K562 (cell line): Measurements from ENCODE around the gene RTL1. TPM values are rescaled to one million over a fixed set of nuclear protein-coding genes. Genes with fewer than 3 reads are reported as not detected.

Source experiments
- ATAC-seq: fragments of 200-7000 bp; cut with Tn5 transposase; 3 replicates; pipeline ENCODE4 v1.9.1; 2020; ENCODE audit warnings: moderate library complexity
- Bru-seq: library from RNA; stranded (reverse); fragments of 400-500 nt; gene quantifications from one replicate; lab custom pipeline; 2021; lab: Mats Ljungman, UMichigan
- BruChase-seq, 2 experiments: library from RNA; stranded (reverse); fragments of 400-500 nt; gene quantifications; one replicate each; lab custom pipeline; 2021; lab: Mats Ljungman, UMichigan
- BruUV-seq: library from RNA; stranded (reverse); fragments of 400-500 nt; replicated peaks from 2 replicates; lab custom pipeline; 2021; lab: Mats Ljungman, UMichigan
- CTCF ChIA-PET: fragments of 300-600 bp; formaldehyde crosslinking; extraction: SDS; loops from one replicate; lab custom pipeline; 2021; ENCODE audit warnings: low intra/inter-chr PET ratio; lab: Yijun Ruan, JAX
- POLR2A ChIA-PET: fragments of 300-600, 350-650 bp; sonication (Branson Sonifier 250); formaldehyde crosslinking; extraction: SDS; loops from one replicate; lab custom pipeline; 2021; ENCODE audit warnings: antibody characterized with exemption, inconsistent platforms; lab: Yijun Ruan, JAX
- DNase-seq, 4 experiments: peaks; one replicate each; pipeline versions ENCODE4 v3.0.0 to v3.0.0-alpha.2; 2011 to 2018; ENCODE audit warnings: low spot score in 3 of 4, mixed read lengths in 3 of 4; ENCODE audit errors: extremely low read depth in 1 of 4
- FAIRE-seq: peaks from 2 replicates; lab custom pipeline; 2011; peaks lifted over from hg19 to GRCh38; lab: Jason Lieb, UNC
- H2AFZ ChIP-seq: 2 replicates; pipeline ENCODE4 v1.6.0; 2011; ENCODE audit warnings: low read depth, low read length, control low read depth, inconsistent platforms
- H3K27ac ChIP-seq: fragments of 200-600 bp; 3 replicates; pipeline ENCODE4 v1.8.0; 2011; ENCODE audit warnings: low read depth, mild to moderate bottlenecking, control low read depth, inconsistent platforms, low read length, moderate library complexity, mixed read lengths; ENCODE audit errors: extremely low read depth
- H3K27me3 ChIP-seq, 2 experiments: fragments of 300-600 bp in 1 of 2; 2 replicates in 1 of 2; 3 replicates in 1 of 2; pipeline versions ENCODE4 v1.6.0 to v1.8.0; 2011; ENCODE audit warnings: inconsistent platforms in 2 of 2, low read length in 2 of 2, mild to moderate bottlenecking in 1 of 2, mixed read lengths in 1 of 2, moderate library complexity in 1 of 2; ENCODE audit not compliant: control insufficient read depth in 2 of 2, insufficient read depth in 2 of 2
- H3K36me3 ChIP-seq: fragments of 300-600 bp; 3 replicates; pipeline ENCODE4 v1.8.0; 2011; ENCODE audit warnings: mild to moderate bottlenecking, low read length, inconsistent platforms; ENCODE audit not compliant: control insufficient read depth, insufficient read depth
- H3K4me1 ChIP-seq, 2 experiments: fragments of 200-600 bp in 1 of 2; replicated peaks in 1 of 2; 2 replicates in 1 of 2; 3 replicates in 1 of 2; pipeline versions ENCODE4 v1.5.1 to v1.8.0; 2011; ENCODE audit warnings: inconsistent platforms in 2 of 2, low read length in 2 of 2, mild to moderate bottlenecking in 1 of 2, mixed read lengths in 1 of 2, moderate library complexity in 1 of 2; ENCODE audit not compliant: control insufficient read depth in 2 of 2, insufficient read depth in 2 of 2
- H3K4me2 ChIP-seq: 2 replicates; pipeline ENCODE4 v1.6.1; 2011; ENCODE audit warnings: low read length, control low read depth, inconsistent platforms, mixed read lengths; ENCODE audit not compliant: insufficient read depth
- H3K4me3 ChIP-seq: fragments of 200-600 bp; sonication (generic), shearing (Covaris generic); 2 replicates; pipeline ENCODE4 v1.5.1; 2016; ENCODE audit warnings: control low read depth, inconsistent platforms
- H3K79me2 ChIP-seq: fragments of 200-600 bp; 3 replicates; pipeline ENCODE4 v1.8.0; 2011; ENCODE audit warnings: low read length, inconsistent platforms; ENCODE audit not compliant: control insufficient read depth, insufficient read depth
- H3K9ac ChIP-seq, 2 experiments: 2 replicates each; pipeline versions ENCODE4 v1.6.0 to v1.6.1; 2011; ENCODE audit warnings: low read depth in 2 of 2, low read length in 2 of 2, control low read depth in 1 of 2, inconsistent platforms in 1 of 2, mild to moderate bottlenecking in 1 of 2, mixed read lengths in 1 of 2; ENCODE audit not compliant: insufficient read depth in 1 of 2
- H3K9me1 ChIP-seq: one replicate; pipeline ENCODE4 v1.6.0; 2011; ENCODE audit warnings: inconsistent platforms, mild to moderate bottlenecking, low read length, moderate library complexity; ENCODE audit not compliant: control insufficient read depth, insufficient read depth
- H3K9me3 ChIP-seq: replicated peaks from 2 replicates; pipeline ENCODE4 v1.5.1; 2011; ENCODE audit warnings: low read depth, low read length, inconsistent platforms; ENCODE audit not compliant: control insufficient read depth, insufficient read depth
- H4K20me1 ChIP-seq: replicated peaks from 2 replicates; pipeline ENCODE4 v1.6.1; 2011; ENCODE audit warnings: low read length, inconsistent platforms, mixed read lengths; ENCODE audit not compliant: control insufficient read depth, insufficient read depth
- CBX8 ChIP-seq: fragments of 200-600 bp; sonication (generic); IDR thresholded peaks from 2 replicates; pipeline ENCODE4 v1.6.1; 2012; ENCODE audit warnings: borderline replicate concordance, mixed run types, low read depth, mild to moderate bottlenecking, moderate library complexity, mixed read lengths, low read length, control low read depth, inconsistent platforms; ENCODE audit not compliant: poor library complexity, severe bottlenecking; ENCODE audit errors: extremely low read depth
- CHD2 ChIP-seq: IDR thresholded peaks from 2 replicates; pipeline ENCODE4 v1.6.1; 2011; ENCODE audit warnings: low read depth, low read length
- CREB1 ChIP-seq, 2 experiments: sonication (generic) in 1 of 2; formaldehyde crosslinking in 1 of 2; IDR thresholded peaks; 2 replicates each; pipeline versions ENCODE4 v1.6.1 to v1.8.0; 2012 to 2022; ENCODE audit warnings: inconsistent platforms in 1 of 2, mild to moderate bottlenecking in 1 of 2, missing genetic modification reagents in 1 of 2, moderate library complexity in 1 of 2
- ETS1 ChIP-seq: conservative IDR thresholded peaks from 2 replicates; pipeline ENCODE4 v1.6.1; 2011; ENCODE audit warnings: low read depth, mild to moderate bottlenecking, low read length; ENCODE audit not compliant: control insufficient read depth
- ILK ChIP-seq: fragments of 450-650 bp; IDR thresholded peaks from 2 replicates; pipeline ENCODE4 v1.6.1; 2016; ENCODE audit warnings: missing genetic modification characterization, low read depth, mild to moderate bottlenecking, missing compliant biosample characterization, moderate library complexity, borderline replicate concordance
- KLF13 ChIP-seq: fragments of 450-650 bp; IDR thresholded peaks from 2 replicates; pipeline ENCODE4 v1.6.1; 2016; ENCODE audit warnings: missing genetic modification characterization, low read depth, mild to moderate bottlenecking, missing compliant biosample characterization, moderate library complexity, borderline replicate concordance
- MEF2D ChIP-seq: conservative IDR thresholded peaks from 2 replicates; pipeline ENCODE4 v1.6.1; 2016; ENCODE audit warnings: low read depth, missing genetic modification characterization, missing compliant biosample characterization
- NFXL1 ChIP-seq: fragments of 450-650 bp; formaldehyde crosslinking; IDR thresholded peaks from 2 replicates; pipeline ENCODE4 v1.4.0; 2021; ENCODE audit warnings: mild to moderate bottlenecking
- RBFOX2 ChIP-seq: fragments of 200-400 bp; formaldehyde crosslinking; IDR thresholded peaks from 2 replicates; pipeline ENCODE4 v1.6.1; 2017; ENCODE audit warnings: low read depth, mild to moderate bottlenecking, low read length, moderate library complexity
- SMARCC2 ChIP-seq: fragments of 450-650 bp; IDR thresholded peaks from 2 replicates; pipeline ENCODE4 v1.6.1; 2017; ENCODE audit warnings: antibody characterized with exemption, moderate library complexity, mild to moderate bottlenecking, low read depth
- TGIF2 ChIP-seq: sonication (generic); formaldehyde crosslinking; IDR thresholded peaks from 2 replicates; pipeline ENCODE4 v1.8.1; 2022; ENCODE audit warnings: mild to moderate bottlenecking, missing genetic modification reagents, moderate library complexity
- ZNF140 ChIP-seq: fragments of 250-450 bp; sonication (Bioruptor Pico); IDR thresholded peaks from 2 replicates; pipeline ENCODE4 v1.8.0; 2021; ENCODE audit warnings: moderate library complexity, mild to moderate bottlenecking, inconsistent platforms
- ZNF584 ChIP-seq: fragments of 200-800 bp; sonication (Bioruptor generic); IDR thresholded peaks from 2 replicates; pipeline ENCODE4 v1.6.1; 2016; ENCODE audit warnings: low read depth, mild to moderate bottlenecking, missing genetic modification characterization, missing compliant biosample characterization
- WGBS: fragments of 100-300 bp; shearing (Covaris generic); methylation state at CpG from one replicate; pipeline ENCODE4 v1.1.6; 2016; ENCODE audit warnings: low coverage, mixed read lengths; ENCODE audit not compliant: insufficient coverage; ENCODE audit errors: missing lambda C conversion rate; 5-methylcytosine and 5-hydroxymethylcytosine counted together
- in situ Hi-C: fragments of 300-500 bp; cut with MboI; formaldehyde crosslinking; loops from 4 replicates; pipeline ENCODE4 v1.15.0; 2018; ENCODE audit warnings: inconsistent platforms, mixed read lengths
- intact Hi-C: fragments of 100-400 bp; cut with micrococcal nuclease; formaldehyde crosslinking; loops from 2 replicates; pipeline ENCODE4 v1.14.2; 2022
- long read RNA-seq, 3 experiments: library from polyadenylated mRNA in 2 of 3; library from RNA in 1 of 3; unstranded in 2 of 3; stranded (forward) in 1 of 3; transcript quantifications; one replicate each; pipeline ENCODE4 v2.0.0, GENCODE V29; 2019 to 2022
- polyA minus RNA-seq, 3 experiments: library from RNA; depleted of rRNA, polyadenylated mRNA; stranded (reverse); fragments of >200 nt; gene quantifications; 2 replicates each; pipeline ENCODE4 v1.2.3, GENCODE V29; 2011
- polyA plus RNA-seq, 8 experiments: library from polyadenylated mRNA; depleted of rRNA in 4 of 8; stranded (reverse) in 5 of 8; unstranded in 3 of 8; fragments of >200 nt; fragmentation: Nextera tagmentation in 2 of 8; fragmentation: Illumina TruSeq in 1 of 8; extraction: Ambion mirVana in 2 of 8; extraction: Trizol in 1 of 8; gene quantifications; 2 replicates each; pipeline versions ENCODE4 v1.2.1 to v1.2.3, GENCODE V29; 2011 to 2014; ENCODE audit warnings: inconsistent platforms in 1 of 8, missing spikeins in 1 of 8
- total RNA-seq, 7 experiments: library from RNA; depleted of rRNA in 6 of 7; stranded (reverse); fragments of >200 nt in 6 of 7; fragmentation: Illumina TruSeq in 2 of 7; extraction: Trizol in 2 of 7; gene quantifications; 2 replicates each; pipeline versions ENCODE4 v1.2.1 to v1.2.3, GENCODE V29; 2011 to 2021; ENCODE audit warnings: low replicate concordance in 1 of 7

The RTL1 gene
- total RNA-seq (2011; cell fraction: chromatin; rRNA removed; ENCODE audit: low replicate concordance) = not detected in 2 replicates
- total RNA-seq (2011; cell fraction: nucleolus; rRNA removed) = not detected in 2 replicates
- not detected in 2 replicates for total RNA-seq (2011; cell fraction: nucleoplasm; rRNA removed)
- total RNA-seq (2014; rRNA removed) (not detected in 2 replicates), total RNA-seq (2014; rRNA removed; fragmentation: Illumina TruSeq; extraction: Trizol) (not detected in 2 replicates), total RNA-seq (2015; rRNA removed; fragmentation: Illumina TruSeq; extraction: Trizol) (not detected in 2 replicates), total RNA-seq (2021) (not detected in 2 replicates), polyA plus RNA-seq (2011; rRNA removed) (not detected in 2 replicates), polyA plus RNA-seq (2014; fragmentation: Illumina TruSeq; extraction: Trizol) (not detected in 2 replicates), polyA plus RNA-seq (2014; fragmentation: Nextera tagmentation; extraction: Ambion mirVana) (not detected), polyA plus RNA-seq (2014; rRNA removed) (not detected in 2 replicates), polyA minus RNA-seq (2011; rRNA and poly(A)+ RNA removed) (not detected in 2 replicates), Bru-seq, nascent RNA (percentile 12 among the genes with signal in this experiment), BruChase-seq, experiment 1, labeled RNA remaining after a 2-hour chase (percentile 4 among the genes with signal in this experiment), BruChase-seq, experiment 2, labeled RNA remaining after a 6-hour chase (percentile 10 among the genes with signal in this experiment)
- polyA plus RNA-seq (2011; cell fraction: cytosol; rRNA removed) = 0.03 TPM in 1 of 2 replicates, not detected in the other
- 0.04 TPM in 1 of 2 replicates, not detected in the other for polyA plus RNA-seq (2011; cell fraction: nucleus; rRNA removed)
- polyA plus RNA-seq (2012) = 0.03 and 0.04 TPM in 2 replicates
- polyA minus RNA-seq (2011; cell fraction: cytosol; rRNA and poly(A)+ RNA removed) = 0.19 TPM in 1 of 2 replicates, not detected in the other
- polyA minus RNA-seq (2011; cell fraction: nucleus; rRNA and poly(A)+ RNA removed) = not detected in 2 replicates
- long read RNA-seq, experiment 1 = 0 reads
- long read RNA-seq, experiment 2 = 0 reads
- long read RNA-seq, experiment 3 = 0 reads

DNA sequence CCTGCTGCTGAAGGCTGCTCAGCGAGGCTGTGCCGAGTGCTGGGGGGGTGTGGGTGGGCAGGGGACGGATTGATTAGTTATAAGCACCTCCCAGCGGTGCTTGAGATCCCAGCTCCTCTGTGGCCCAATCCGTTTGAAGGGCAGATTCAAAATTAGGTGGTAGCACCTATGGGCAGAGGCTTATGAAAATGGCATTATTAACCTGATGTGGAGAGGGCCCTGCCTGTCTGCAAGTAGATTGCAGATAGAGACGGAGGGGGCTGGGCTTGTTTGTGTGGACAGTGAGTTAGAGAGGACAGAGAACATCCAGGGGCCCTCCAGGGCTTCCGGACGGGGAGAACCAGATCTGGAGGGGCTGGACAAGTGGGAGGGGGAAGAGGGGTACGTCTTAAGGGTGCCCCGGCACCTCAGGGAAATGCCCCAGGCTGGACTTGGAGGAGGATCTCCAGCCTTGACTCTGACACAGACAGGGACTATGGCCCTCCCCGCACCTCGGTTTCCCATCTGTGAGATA, at the start of gene RTL1:
Gene RTL1 (minus strand): TSS at position 51 of the 514 bp plus-strand sequence. CDS start 18,934 bp downstream, outside the sequence.
- Histone ChIP-seq H3K9me3 (no peaks in the 10 kb centered on the region), H3K36me3 (no peaks in the 10 kb centered on the region), H3K9ac (peak within 1 kb of the TSS in 1 of 2 experiments; percentile 68; a peak in 1 of 4 replicates), H3K27me3 (peaks cover 0 to 12% of the 10 kb centered on the region in 2 experiments; a peak in 1 of 5 replicates), H3K79me2 (no peaks in the 10 kb centered on the region), H3K4me3 (no peak within 1 kb of the TSS), H3K27ac (no peak within 1 kb of the TSS), H3K4me1 (peaks cover 13 to 38% of the 10 kb centered on the region in 2 experiments), H3K9me1 (no peaks in the 10 kb centered on the region), H4K20me1 (no peaks in the 10 kb centered on the region), H3K4me2 (no peak within 1 kb of the TSS), H2AFZ (no peak within 1 kb of the TSS)
- BruUV-seq = no TSS peak
- no peak for ATAC-seq
- DNase-seq = no peak
- 15% methylated on average over 7 of the region's 12 CpGs for WGBS
- ChIA-PET CTCF (no interaction called here), POLR2A (no interaction called here)
- in situ Hi-C loops (loop anchor here (25.0 kb wide), 1 partner anchor 734 kb away; no protein-coding TSS in a partner anchor), intact Hi-C loops (loop anchor here (5.0 to 10.0 kb wide), 4 partner anchors 181 to 724 kb away; no protein-coding TSS in a partner anchor)
- TF ChIP-seq CHD2 (no peak), ILK (tag) (no peak), CBX8 (no peak), CREB1 (IDR thresholded peaks at IDR 0.05) (no peak), CREB1 (CRISPR knock-in tag; IDR thresholded peaks at IDR 0.05) (no peak), ZNF140 (no peak), SMARCC2 (no peak), MEF2D (tag) (no peak), ZNF584 (CRISPR knock-in tag) (no peak), RBFOX2 (no peak), KLF13 (tag) (no peak), NFXL1 (no peak), TGIF2 (no peak), ETS1 (no peak)
- FAIRE-seq = no peak
